Breast epithelium (tissue), 4 donors: ENCODE results near the gene NUMB. TPM values are rescaled to one million over a fixed set of nuclear protein-coding genes. Genes with fewer than 3 reads are reported as not detected.

Experiments used
- DNase-seq, 2 donors: peaks; one replicate each; pipeline ENCODE4 v3.0.0-alpha.2; 2019; ENCODE audit warnings: low spot score in 2 of 2
- H3K27ac ChIP-seq, 2 donors: fragments of 200-600 bp; sonication (generic) in 1 of 2; one replicate each; pipeline ENCODE4 v1.5.1; 2016 to 2019; ENCODE audit warnings: mild to moderate bottlenecking in 1 of 2
- H3K27me3 ChIP-seq, 2 donors: fragments of 200-600 bp; sonication (generic) in 1 of 2; one replicate each; pipeline versions ENCODE4 v1.5.1 to v1.6.0; 2017 to 2019; ENCODE audit warnings: control low read depth in 1 of 2, mild to moderate bottlenecking in 1 of 2
- H3K36me3 ChIP-seq: fragments of 200-600 bp; one replicate; pipeline ENCODE4 v1.5.1; 2019
- H3K4me1 ChIP-seq, 2 donors: fragments of 200-600 bp; sonication (generic); one replicate each; pipeline ENCODE4 v1.5.1; 2016 to 2019; ENCODE audit warnings: control low read depth in 1 of 2
- H3K4me3 ChIP-seq, 3 donors: fragments of 200-600 bp; sonication (generic); 1 replicate in 2 of 3; 2 replicates in 1 of 3; pipeline ENCODE4 v1.5.1; 2016 to 2019; ENCODE audit warnings: mild to moderate bottlenecking in 3 of 3, moderate library complexity in 2 of 3
- H3K9me3 ChIP-seq, 2 donors: fragments of 200-600 bp; sonication (generic) in 1 of 2; one replicate each; pipeline ENCODE4 v1.5.1; 2016 to 2019; ENCODE audit warnings: control low read depth in 1 of 2
- CTCF ChIP-seq, 3 donors: fragments of 450-650 bp; IDR thresholded peaks; one replicate each; pipeline ENCODE4 v1.5.1; 2016 to 2017; ENCODE audit warnings: antibody characterized with exemption in 3 of 3, mild to moderate bottlenecking in 3 of 3, moderate library complexity in 3 of 3
- POLR2A ChIP-seq: fragments of 450-650 bp; IDR thresholded peaks from one replicate; pipeline ENCODE4 v1.6.1; 2016; ENCODE audit warnings: antibody characterized with exemption, mild to moderate bottlenecking, moderate library complexity
- POLR2AphosphoS5 ChIP-seq, 3 donors: sonication (generic); formaldehyde crosslinking; IDR thresholded peaks; one replicate each; pipeline ENCODE4 v1.6.1; 2017; ENCODE audit warnings: antibody characterized with exemption in 3 of 3
- intact Hi-C: fragments of 100-400 bp; cut with DNase I; formaldehyde crosslinking; loops from one replicate; pipeline ENCODE4 v1.15.1; 2023; ENCODE audit warnings: low total_unique reads
- total RNA-seq, 3 donors: library from RNA; depleted of rRNA; stranded (reverse); fragments of >200 nt; gene quantifications; one replicate each; pipeline ENCODE4 v1.1.0, GENCODE V29; 2016

The NUMB gene
- total RNA-seq, 3 donors from 2014 or later, result 49.6 to 84.0 (median 61.6) TPM

DNA sequence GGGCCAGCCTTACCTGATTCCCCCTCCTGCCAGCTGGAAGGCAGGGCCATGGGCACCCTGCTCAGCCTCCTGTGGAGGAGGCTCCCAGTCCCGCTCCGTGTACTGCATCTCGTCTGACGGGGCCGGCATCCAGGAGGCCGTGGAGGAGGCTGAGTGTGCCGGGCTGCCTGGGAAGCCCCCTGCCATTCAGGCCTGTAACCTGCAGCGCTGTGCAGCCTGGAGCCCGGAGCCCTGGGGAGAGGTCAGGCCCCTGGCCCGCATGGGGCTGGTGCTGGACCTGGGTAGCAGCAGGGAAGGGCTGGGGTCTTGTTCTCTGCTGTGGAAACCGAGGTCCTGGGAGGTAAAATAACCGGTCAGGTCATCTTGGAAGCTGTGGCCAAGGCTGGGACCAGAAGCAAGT, 204.6 kb downstream of the NUMB start:
- DNase-seq, result no peak
- no peak for TF ChIP-seq CTCF (IDR thresholded peaks at IDR 0.05)
- no peak for TF ChIP-seq POLR2AphosphoS5 (IDR thresholded peaks at IDR 0.05)
- TF ChIP-seq POLR2A, result no peak

GRCh38 chr14:73253323-73253610, 205.1 kb downstream of the NUMB start:
- no peaks in the 10 kb centered on the region for H3K4me1 ChIP-seq
- H3K27me3 ChIP-seq, result no peaks in the 10 kb centered on the region
- H3K4me3 ChIP-seq, result no peak overlapping the region
- TF ChIP-seq POLR2AphosphoS5 (IDR thresholded peaks at IDR 0.05) (no peak), POLR2A (no peak), CTCF (IDR thresholded peaks at IDR 0.05) (no peak)
- no peaks in the 10 kb centered on the region for H3K36me3 ChIP-seq
- H3K27ac ChIP-seq, result no peak overlapping the region
- no peaks in the 10 kb centered on the region for H3K9me3 ChIP-seq
- no peak for DNase-seq
- intact Hi-C loops, result no loop called here

More for the DNA sequence above, 204.6 kb downstream of the NUMB start:
- no peaks in the 10 kb centered on the region for H3K4me1 ChIP-seq
- intact Hi-C loops, result no loop called here
- no peaks in the 10 kb centered on the region for H3K27me3 ChIP-seq
- H3K36me3 ChIP-seq, result no peaks in the 10 kb centered on the region
- no peak overlapping the region for H3K27ac ChIP-seq
- H3K4me3 ChIP-seq, result no peak overlapping the region
- no peaks in the 10 kb centered on the region for H3K9me3 ChIP-seq

DNA sequence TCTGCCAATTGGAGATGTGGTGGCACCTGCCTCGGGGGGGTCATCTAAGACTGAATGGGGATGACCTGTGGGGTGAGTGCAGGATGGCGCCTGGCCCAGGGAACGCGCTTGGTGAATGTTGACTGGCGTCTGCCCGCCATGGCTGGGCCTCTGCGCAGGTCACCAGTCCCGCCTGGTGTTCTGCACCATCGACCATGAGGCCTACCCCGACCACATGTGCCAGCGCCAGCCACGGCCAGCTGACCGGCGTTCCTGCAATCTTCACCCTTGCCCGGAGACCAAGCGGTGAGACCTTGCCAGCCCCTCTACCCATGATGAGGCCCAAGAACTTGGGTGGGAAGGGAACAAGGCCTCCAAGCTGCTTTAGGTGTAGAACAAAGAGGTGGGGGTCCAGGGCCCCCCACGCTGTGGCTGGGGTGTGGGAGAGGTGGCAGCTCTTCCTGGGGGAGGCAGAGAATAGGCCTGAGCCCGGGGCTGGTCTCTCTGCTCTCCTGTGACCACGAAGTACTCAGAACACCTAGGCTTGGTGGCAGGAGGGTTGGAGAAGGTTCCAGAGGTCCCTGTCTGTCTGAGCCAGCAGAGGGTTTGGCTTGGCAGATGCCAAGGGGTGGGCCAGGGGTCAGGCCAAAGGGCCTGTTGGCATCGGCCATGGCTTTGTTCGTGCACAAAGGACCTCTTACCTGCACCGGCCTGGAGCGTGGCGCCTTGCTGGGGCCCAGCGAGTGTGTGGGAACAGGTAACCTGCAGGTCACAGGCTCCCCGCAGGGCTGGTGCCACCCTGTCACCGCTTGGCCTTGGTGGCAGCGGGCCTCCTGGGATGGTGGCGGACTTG, 205.6 kb downstream of the NUMB start:
- intact Hi-C loops, result no loop called here
- Histone ChIP-seq H3K4me1 (no peaks in the 10 kb centered on the region), H3K4me3 (no peak overlapping the region), H3K36me3 (no peaks in the 10 kb centered on the region), H3K27ac (no peak overlapping the region), H3K9me3 (no peaks in the 10 kb centered on the region), H3K27me3 (no peaks in the 10 kb centered on the region)
- no peak for TF ChIP-seq CTCF (IDR thresholded peaks at IDR 0.05)
- no peak for TF ChIP-seq POLR2AphosphoS5 (IDR thresholded peaks at IDR 0.05)
- TF ChIP-seq POLR2A, result no peak
- DNase-seq, result no peak

DNA sequence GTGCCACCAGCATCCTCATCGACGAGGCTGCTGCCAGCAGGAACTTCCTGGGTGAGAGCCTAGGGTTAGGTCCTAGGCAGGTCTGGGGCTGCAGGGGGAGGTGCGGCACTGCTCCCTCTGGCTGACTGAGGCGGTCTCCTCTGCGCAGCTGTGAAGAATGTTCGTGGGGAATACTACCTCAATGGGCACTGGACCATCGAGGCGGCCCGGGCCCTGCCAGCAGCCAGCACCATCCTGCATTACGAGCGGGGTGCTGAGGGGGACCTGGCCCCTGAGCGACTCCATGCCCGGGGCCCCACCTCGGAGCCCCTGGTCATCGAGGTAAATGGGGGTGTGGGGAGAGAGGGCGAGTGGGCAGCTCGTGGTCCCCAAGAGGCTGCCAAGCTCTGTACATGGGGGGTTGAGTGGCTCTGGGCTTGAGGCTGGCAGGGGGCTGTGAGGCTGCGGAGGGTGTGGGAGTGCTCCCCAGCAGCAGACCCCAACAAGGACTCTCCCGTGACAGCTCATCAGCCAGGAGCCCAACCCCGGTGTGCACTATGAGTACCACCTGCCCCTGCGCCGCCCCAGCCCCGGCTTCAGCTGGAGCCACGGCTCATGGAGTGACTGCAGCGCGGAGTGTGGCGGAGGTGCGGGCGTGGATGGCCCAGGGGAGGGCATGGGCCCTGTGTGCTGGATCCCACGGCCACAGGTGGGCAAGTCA, 206.7 kb downstream of the NUMB start:
- Histone ChIP-seq H3K27ac (no peak overlapping the region), H3K4me3 (no peak overlapping the region), H3K36me3 (no peaks in the 10 kb centered on the region), H3K27me3 (no peaks in the 10 kb centered on the region), H3K9me3 (no peaks in the 10 kb centered on the region), H3K4me1 (no peaks in the 10 kb centered on the region)
- TF ChIP-seq POLR2A (no peak), CTCF (IDR thresholded peaks at IDR 0.05) (no peak), POLR2AphosphoS5 (IDR thresholded peaks at IDR 0.05) (no peak)
- intact Hi-C loops, result no loop called here
- no peak for DNase-seq

GRCh38 chr14:73250781-73251500, 207.4 kb downstream of the NUMB start:
- no peak overlapping the region for H3K27ac ChIP-seq
- H3K9me3 ChIP-seq, result no peaks in the 10 kb centered on the region
- no peaks in the 10 kb centered on the region for H3K4me1 ChIP-seq
- H3K36me3 ChIP-seq, result no peaks in the 10 kb centered on the region
- no peak for DNase-seq
- TF ChIP-seq POLR2AphosphoS5 (IDR thresholded peaks at IDR 0.05) (no peak), POLR2A (no peak), CTCF (IDR thresholded peaks at IDR 0.05) (no peak)
- intact Hi-C loops, result no loop called here
- no peaks in the 10 kb centered on the region for H3K27me3 ChIP-seq
- H3K4me3 ChIP-seq, result no peak overlapping the region
